Gastroesophageal sphincter (tissue), 4 donors: ENCODE measurements around the gene PIBF1. TPM values are rescaled to one million over a fixed set of nuclear protein-coding genes. Genes with fewer than 3 reads are reported as not detected.
"Not testable (repeated sequence)": the region's sequence is repeated elsewhere in the genome, so short reads cannot be mapped to it uniquely, and the experiment has no call there.

Experiments used
- ATAC-seq: fragments of 150-250 bp; one replicate; pipeline ENCODE4 v1.9.1; 2016; ENCODE audit warnings: mild to moderate bottlenecking, moderate library complexity
- H3K27ac ChIP-seq, 4 donors: fragments of 200-600 bp; sonication (generic) in 3 of 4; 1 replicate in 3 of 4; 2 replicates in 1 of 4; pipeline ENCODE4 v1.5.1; 2016 to 2019
- H3K27me3 ChIP-seq: fragments of 200-600 bp; sonication (generic); one replicate; pipeline ENCODE4 v1.5.1; 2019
- H3K36me3 ChIP-seq, 2 donors: fragments of 200-600 bp; sonication (generic); one replicate each; pipeline ENCODE4 v1.5.1; 2019; ENCODE audit warnings: control low read depth in 1 of 2
- H3K4me1 ChIP-seq, 3 donors: fragments of 200-600 bp; sonication (generic); 1 replicate in 2 of 3; 2 replicates in 1 of 3; pipeline ENCODE4 v1.5.1; 2016 to 2019; ENCODE audit warnings: control low read depth in 2 of 3
- H3K4me3 ChIP-seq, 2 donors: fragments of 200-600 bp; sonication (generic); one replicate each; pipeline ENCODE4 v1.5.1; 2019; ENCODE audit warnings: mild to moderate bottlenecking in 1 of 2, moderate library complexity in 1 of 2
- H3K9me3 ChIP-seq, 3 donors: fragments of 200-600 bp; sonication (generic); one replicate each; pipeline ENCODE4 v1.5.1; 2017 to 2019; ENCODE audit warnings: control low read depth in 2 of 3
- EP300 ChIP-seq: sonication (generic); formaldehyde crosslinking; IDR thresholded peaks from one replicate; pipeline ENCODE4 v1.6.1; 2017; ENCODE audit warnings: antibody characterized with exemption, mild to moderate bottlenecking
- POLR2A ChIP-seq, 2 donors: fragments of 450-650 bp; IDR thresholded peaks; one replicate each; pipeline ENCODE4 v1.6.1; 2017; ENCODE audit warnings: antibody characterized with exemption in 2 of 2, mild to moderate bottlenecking in 2 of 2, moderate library complexity in 1 of 2
- POLR2AphosphoS5 ChIP-seq: sonication (generic); formaldehyde crosslinking; IDR thresholded peaks from one replicate; pipeline ENCODE4 v1.6.1; 2017; ENCODE audit warnings: antibody characterized with exemption
- WGBS, 2 donors: methylation state at CpG; one replicate each; pipeline ENCODE4 v1.1.5; 2018; ENCODE audit warnings: low coverage in 1 of 2; 5-methylcytosine and 5-hydroxymethylcytosine counted together
- total RNA-seq, 4 donors: library from RNA; depleted of rRNA; stranded (reverse); fragments of >200 nt; gene quantifications; one replicate each; pipeline ENCODE4 v1.1.0, GENCODE V29; 2016
- TF ChIP-seq, protein P1 (sequence below), 4 experiments: fragments of 200-600 bp in 2 of 4; fragments of 450-650 bp in 2 of 4; sonication (generic) in 1 of 4; IDR thresholded peaks; one replicate each; pipeline ENCODE4 v1.5.1; 2017 to 2019; ENCODE audit warnings: antibody characterized with exemption in 4 of 4, mild to moderate bottlenecking in 2 of 4, moderate library complexity in 2 of 4

PIBF1 gene
- total RNA-seq, 4 donors from 2014 or later = 13.1 to 38.4 (median 22.3) TPM

DNA sequence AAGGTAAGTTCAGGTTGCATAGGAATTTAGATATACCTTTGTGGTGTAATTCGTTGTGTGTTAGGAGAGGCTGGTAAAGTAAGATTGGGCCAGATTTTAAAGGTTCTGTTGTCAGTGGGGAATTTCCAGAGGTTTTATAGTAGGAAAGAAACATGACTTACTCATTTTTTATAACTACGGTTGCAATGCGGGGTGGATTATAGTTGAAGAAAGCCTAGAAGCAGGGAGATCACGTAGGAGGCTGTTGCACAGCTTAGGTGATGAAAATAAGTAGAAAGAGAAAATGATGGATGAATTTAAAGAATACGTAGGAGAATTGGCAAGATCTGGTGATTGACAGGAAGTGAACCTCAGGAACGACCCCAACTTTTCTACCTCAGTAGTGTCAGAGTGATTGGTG lies 61.1 kb downstream of the PIBF1 start:
- Histone ChIP-seq H3K27me3 (no peaks in the 10 kb centered on the region), H3K27ac (no peak overlapping the region), H3K9me3 (no peaks in the 10 kb centered on the region), H3K36me3 (peaks cover 0 to 49% of the 10 kb centered on the region in 2 donors), H3K4me3 (no peak overlapping the region), H3K4me1 (no peaks in the 10 kb centered on the region)
- WGBS, 2 donors = 88 to 90% methylated on average over 6 of the region's 6 CpGs
- no peak for ATAC-seq
- TF ChIP-seq POLR2A (IDR thresholded peaks at IDR 0.05) = no peak
- TF ChIP-seq POLR2AphosphoS5 = no peak
- TF ChIP-seq, protein P1, sequence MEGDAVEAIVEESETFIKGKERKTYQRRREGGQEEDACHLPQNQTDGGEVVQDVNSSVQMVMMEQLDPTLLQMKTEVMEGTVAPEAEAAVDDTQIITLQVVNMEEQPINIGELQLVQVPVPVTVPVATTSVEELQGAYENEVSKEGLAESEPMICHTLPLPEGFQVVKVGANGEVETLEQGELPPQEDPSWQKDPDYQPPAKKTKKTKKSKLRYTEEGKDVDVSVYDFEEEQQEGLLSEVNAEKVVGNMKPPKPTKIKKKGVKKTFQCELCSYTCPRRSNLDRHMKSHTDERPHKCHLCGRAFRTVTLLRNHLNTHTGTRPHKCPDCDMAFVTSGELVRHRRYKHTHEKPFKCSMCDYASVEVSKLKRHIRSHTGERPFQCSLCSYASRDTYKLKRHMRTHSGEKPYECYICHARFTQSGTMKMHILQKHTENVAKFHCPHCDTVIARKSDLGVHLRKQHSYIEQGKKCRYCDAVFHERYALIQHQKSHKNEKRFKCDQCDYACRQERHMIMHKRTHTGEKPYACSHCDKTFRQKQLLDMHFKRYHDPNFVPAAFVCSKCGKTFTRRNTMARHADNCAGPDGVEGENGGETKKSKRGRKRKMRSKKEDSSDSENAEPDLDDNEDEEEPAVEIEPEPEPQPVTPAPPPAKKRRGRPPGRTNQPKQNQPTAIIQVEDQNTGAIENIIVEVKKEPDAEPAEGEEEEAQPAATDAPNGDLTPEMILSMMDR (IDR thresholded peaks at IDR 0.05) = no peak
- TF ChIP-seq EP300 = no peak

DNA sequence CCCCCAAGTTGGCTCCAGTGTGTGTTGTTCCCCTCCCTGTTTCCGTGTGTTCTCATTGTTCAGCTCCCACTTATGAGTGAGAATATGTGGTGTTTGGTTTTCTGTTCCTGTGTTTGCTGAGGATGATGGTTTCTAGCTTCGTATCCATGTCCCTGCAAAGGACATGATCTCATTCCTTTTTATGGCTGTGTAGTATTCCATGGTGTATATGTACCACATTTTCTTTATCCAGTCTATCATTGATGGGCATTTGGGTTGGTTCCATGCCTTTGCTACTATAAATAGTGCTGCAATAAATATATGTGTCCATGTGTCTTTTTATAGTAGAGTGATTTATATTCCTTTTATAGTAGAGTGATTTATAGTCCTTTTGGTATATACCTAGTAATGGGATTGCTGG lies 63.2 kb downstream of the PIBF1 start:
- peaks cover 0 to 52% of the 10 kb centered on the region in 2 donors for H3K36me3 ChIP-seq
- H3K9me3 ChIP-seq, ATAC-seq, H3K27ac ChIP-seq, H3K4me1 ChIP-seq, H3K27me3 ChIP-seq, H3K4me3 ChIP-seq: not testable (repeated sequence)
- 100% methylated on average over 1 to 2 of the region's 2 CpGs for WGBS, 2 donors

DNA sequence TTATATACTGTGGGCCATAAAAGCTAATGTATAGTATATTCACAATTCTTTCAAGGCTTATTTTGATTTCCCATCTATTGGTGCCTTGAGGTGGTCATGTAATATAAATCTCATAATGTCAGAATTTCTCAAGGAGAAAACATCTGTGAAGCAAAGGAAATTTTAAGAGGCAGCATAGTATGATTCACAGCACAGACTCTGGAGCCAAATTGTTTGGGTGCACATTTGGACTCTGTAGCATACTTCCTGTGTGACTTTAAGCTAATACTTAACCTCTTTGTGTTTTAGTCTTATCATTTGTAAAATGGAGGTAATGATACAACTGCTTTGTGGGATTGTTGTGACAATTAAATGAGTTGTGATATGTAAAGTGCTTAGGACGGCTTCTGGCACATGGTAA lies 67.6 kb downstream of the PIBF1 start:
- H3K36me3 ChIP-seq = peaks cover 0 to 74% of the 10 kb centered on the region in 2 donors

DNA sequence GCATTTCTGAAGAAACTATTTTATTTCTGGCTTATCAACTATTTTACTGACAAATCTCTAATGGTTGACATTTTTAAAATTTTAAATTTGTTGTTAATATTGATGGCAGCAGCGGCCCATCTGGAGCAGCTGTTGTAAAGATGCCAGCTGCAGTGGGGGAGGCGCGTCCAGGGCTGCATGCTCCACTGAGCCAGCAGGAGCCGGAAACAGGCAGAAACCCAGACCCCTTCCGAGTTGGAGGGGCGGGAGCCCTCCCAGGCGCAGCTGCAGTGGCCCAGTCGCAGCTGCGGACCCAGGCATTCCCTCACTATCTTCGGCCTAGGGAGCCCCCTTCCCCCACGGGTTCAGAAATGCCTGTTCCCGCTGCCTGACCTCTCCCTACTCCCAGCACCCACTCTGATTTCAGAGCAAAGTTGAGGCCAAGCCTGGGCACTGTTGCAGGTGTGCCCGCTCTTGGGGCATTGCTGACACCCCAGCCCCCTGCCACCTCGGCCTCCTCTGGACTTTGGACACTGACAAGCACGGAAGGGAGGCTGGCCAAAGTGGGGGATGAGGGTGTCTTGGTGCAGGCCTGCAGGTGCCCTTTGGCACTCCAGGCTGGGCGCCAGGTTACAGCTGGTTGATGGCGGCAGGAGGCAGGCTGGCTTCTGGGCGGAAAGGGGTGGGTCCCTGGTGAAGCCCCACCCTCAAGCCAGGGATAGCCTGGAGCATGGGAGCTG lies 69.2 kb downstream of the PIBF1 start:
- Histone ChIP-seq H3K27me3 (no peaks in the 10 kb centered on the region), H3K27ac (no peak overlapping the region), H3K4me1 (no peaks in the 10 kb centered on the region), H3K9me3 (no peaks in the 10 kb centered on the region), H3K4me3 (no peak overlapping the region), H3K36me3 (peaks cover 0 to 60% of the 10 kb centered on the region in 2 donors)
- TF ChIP-seq, protein P1 (IDR thresholded peaks at IDR 0.05) = no peak
- no peak for TF ChIP-seq POLR2AphosphoS5
- TF ChIP-seq POLR2A (IDR thresholded peaks at IDR 0.05) = no peak
- no peak for TF ChIP-seq EP300
- ATAC-seq = no peak
- WGBS, 2 donors = 85 to 100% methylated on average over 5 to 7 of the region's 18 CpGs

More for the DNA sequence above, 67.6 kb downstream of the PIBF1 start:
- Histone ChIP-seq H3K4me1 (no peaks in the 10 kb centered on the region), H3K4me3 (no peak overlapping the region), H3K9me3 (no peaks in the 10 kb centered on the region), H3K27ac (no peak overlapping the region), H3K27me3 (no peaks in the 10 kb centered on the region)
- TF ChIP-seq EP300 = no peak
- TF ChIP-seq POLR2A (IDR thresholded peaks at IDR 0.05) = no peak
- TF ChIP-seq, protein P1 (IDR thresholded peaks at IDR 0.05) = no peak
- 67 to 100% methylated on average over 1 of the region's 1 CpG for WGBS, 2 donors
- ATAC-seq = no peak

DNA sequence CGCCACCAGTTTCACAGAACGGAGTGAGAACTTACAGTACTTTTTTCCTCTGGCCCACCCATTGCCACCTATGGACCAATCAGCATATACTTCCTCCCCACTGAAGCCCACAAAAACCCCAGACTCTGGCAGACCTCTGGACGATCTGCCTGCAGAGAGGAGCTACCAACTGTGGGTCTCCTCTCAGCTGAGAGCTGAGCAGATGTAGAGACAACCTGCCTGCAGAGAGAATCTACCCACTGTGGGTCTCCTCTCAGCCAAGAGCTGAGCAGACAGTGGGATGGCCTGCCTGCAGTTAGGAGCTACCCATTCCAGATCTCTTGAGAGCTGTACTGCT lies 69.7 kb downstream of the PIBF1 start:
- Histone ChIP-seq H3K4me3 (no peak overlapping the region), H3K27me3 (no peaks in the 10 kb centered on the region), H3K36me3 (peaks cover 0 to 56% of the 10 kb centered on the region in 2 donors), H3K9me3 (no peaks in the 10 kb centered on the region), H3K27ac (no peak overlapping the region), H3K4me1 (no peaks in the 10 kb centered on the region)
- ATAC-seq = no peak
- TF ChIP-seq POLR2AphosphoS5 = no peak
- TF ChIP-seq, protein P1 (IDR thresholded peaks at IDR 0.05) = no peak
- WGBS, 2 donors = 60 to 100% methylated on average over 1 of the region's 3 CpGs
